Parathyroid adenoma (tissue), 2 donors: ENCODE measurements around the gene MPPED1.

Source experiments
- H2AFZ ChIP-seq: fragments of 300-600 bp; sonication (generic); one replicate; pipeline ENCODE4 v1.7.0; 2017; ENCODE audit warnings: antibody characterized with exemption, mild to moderate bottlenecking
- H3K27ac ChIP-seq: fragments of 300-600 bp; sonication (generic); one replicate; pipeline ENCODE4 v1.7.0; 2017
- H3K27me3 ChIP-seq: fragments of 300-600 bp; sonication (generic); one replicate; pipeline ENCODE4 v1.7.0; 2017; ENCODE audit warnings: low read length; ENCODE audit not compliant: control insufficient read depth, insufficient read depth
- H3K36me3 ChIP-seq: fragments of 300-600 bp; sonication (generic); one replicate; pipeline ENCODE4 v1.7.0; 2017; ENCODE audit warnings: low read length; ENCODE audit not compliant: control insufficient read depth, insufficient read depth
- H3K4me1 ChIP-seq: fragments of 300-600 bp; sonication (generic); one replicate; pipeline ENCODE4 v1.7.0; 2017; ENCODE audit warnings: control low read depth
- H3K4me2 ChIP-seq: fragments of 300-600 bp; sonication (generic); one replicate; pipeline ENCODE4 v1.7.0; 2017; ENCODE audit warnings: low read length
- H3K4me3 ChIP-seq: fragments of 300-600 bp; sonication (generic); one replicate; pipeline ENCODE4 v1.7.0; 2017; ENCODE audit warnings: low read depth, low read length
- H3K79me2 ChIP-seq: fragments of 300-600 bp; sonication (generic); one replicate; pipeline ENCODE4 v1.7.0; 2017; ENCODE audit warnings: control low read depth
- H3K9ac ChIP-seq: fragments of 300-600 bp; sonication (generic); one replicate; pipeline ENCODE4 v1.7.0; 2017; ENCODE audit warnings: mild to moderate bottlenecking
- H3K9me3 ChIP-seq: fragments of 300-600 bp; sonication (generic); one replicate; pipeline ENCODE4 v1.7.0; 2017; ENCODE audit warnings: low read length; ENCODE audit not compliant: control insufficient read depth
- CTCF ChIP-seq: fragments of 300-600 bp; sonication (generic); IDR thresholded peaks from one replicate; pipeline ENCODE4 v1.7.0; 2017; ENCODE audit warnings: antibody characterized with exemption, mild to moderate bottlenecking
- donor health status: primary hyperparathyroidism.

Gene MPPED1

DNA sequence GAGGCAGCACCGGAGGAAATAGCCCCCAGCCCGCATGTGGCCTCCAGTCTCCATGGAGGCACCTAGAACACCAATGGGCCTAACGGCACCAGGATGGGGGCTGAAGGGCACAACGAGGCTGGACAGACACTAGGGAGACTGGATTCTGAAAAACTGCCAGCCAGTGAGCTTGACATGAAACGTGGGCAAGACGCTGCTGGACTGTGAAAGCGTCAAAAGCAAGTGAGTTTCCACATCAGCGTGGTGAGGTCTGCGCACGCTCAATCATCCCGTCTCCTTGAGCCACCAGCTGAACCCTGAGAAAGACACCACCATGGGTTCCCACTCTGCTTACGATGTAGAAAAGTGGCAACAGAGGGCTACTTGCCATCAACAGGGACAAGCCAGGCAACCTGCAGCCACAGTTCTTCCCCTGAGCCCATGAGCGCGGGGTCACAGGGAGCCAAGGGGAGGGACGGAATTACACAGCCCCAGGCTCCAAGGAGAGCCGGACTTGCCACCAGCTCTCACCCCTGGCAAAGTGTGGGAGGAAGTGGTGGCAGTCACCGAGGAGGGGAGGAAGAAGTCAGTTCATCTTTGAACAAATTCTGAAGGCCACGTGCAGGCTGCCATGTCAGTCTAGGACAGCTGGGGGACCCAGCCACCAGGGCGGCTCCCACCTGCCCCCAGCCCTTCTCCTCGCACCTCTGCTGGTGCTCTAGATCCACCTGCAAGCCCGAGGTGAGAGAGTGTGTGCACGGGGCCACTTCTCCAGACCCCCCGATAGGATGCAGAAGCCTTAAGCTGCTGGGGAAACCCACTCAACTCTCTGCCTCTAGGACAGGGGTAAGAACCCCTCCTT is 131.1 kb downstream of the MPPED1 start:
- no peaks in the 10 kb centered on the region for H3K36me3 ChIP-seq
- H3K27ac ChIP-seq, result no peak overlapping the region
- H3K9me3 ChIP-seq, result no peaks in the 10 kb centered on the region
- no peaks in the 10 kb centered on the region for H3K4me1 ChIP-seq
- H3K9ac ChIP-seq, result no peak overlapping the region
- H3K4me2 ChIP-seq, result no peak overlapping the region
- no peaks in the 10 kb centered on the region for H3K79me2 ChIP-seq
- no peaks in the 10 kb centered on the region for H3K27me3 ChIP-seq
- TF ChIP-seq CTCF, result no peak
- H3K4me3 ChIP-seq, result no peak overlapping the region
- no peak overlapping the region for H2AFZ ChIP-seq

DNA sequence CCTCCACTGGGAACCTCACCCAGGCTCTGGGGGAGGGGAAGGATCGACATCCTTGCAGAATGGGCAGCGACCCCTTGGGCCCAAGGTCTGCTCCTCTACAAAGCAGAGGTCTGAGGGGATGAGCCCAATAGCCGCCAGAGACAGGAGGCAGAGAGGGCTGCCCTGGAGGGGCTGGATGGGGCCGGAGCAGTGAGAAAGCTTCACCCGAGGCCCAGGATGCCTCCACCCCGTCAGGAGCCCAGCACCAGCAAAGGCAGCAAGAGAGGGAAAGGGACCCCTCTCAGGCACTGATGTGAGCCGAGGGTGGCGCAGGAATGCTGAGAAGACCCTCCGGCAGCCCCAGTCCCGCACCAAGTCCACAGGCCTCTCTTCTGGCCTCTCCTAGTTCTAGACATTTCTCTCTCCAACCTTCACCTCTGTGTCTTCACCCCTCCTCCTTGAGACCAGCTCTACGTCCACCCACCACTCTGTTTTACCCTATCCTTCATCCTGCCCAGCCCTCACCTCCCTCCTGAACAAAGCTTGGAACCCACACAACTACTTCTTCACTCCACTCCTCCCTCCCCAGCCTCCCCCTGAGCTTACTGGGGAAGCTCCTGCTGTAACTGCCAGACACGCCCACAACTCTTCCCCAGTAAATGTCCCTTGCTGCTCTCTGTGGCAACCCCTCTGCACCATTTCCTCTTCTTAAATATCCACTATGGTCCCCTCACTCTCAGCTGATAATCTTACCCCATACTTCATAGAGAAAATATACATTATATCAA is 131.9 kb downstream of the MPPED1 start:
- no peak overlapping the region for H3K4me2 ChIP-seq
- TF ChIP-seq CTCF, result no peak

GRCh38 chr22:43544289-43544673 is 132.5 kb downstream of the MPPED1 start:
- H3K4me1 ChIP-seq, result no peaks in the 10 kb centered on the region
- TF ChIP-seq CTCF, result no peak
- H3K79me2 ChIP-seq, result no peaks in the 10 kb centered on the region
- H3K27ac ChIP-seq, result no peak overlapping the region
- no peak overlapping the region for H3K4me3 ChIP-seq
- no peaks in the 10 kb centered on the region for H3K36me3 ChIP-seq
- no peak overlapping the region for H3K4me2 ChIP-seq
- H3K9me3 ChIP-seq, result no peaks in the 10 kb centered on the region
- no peak overlapping the region for H2AFZ ChIP-seq
- H3K27me3 ChIP-seq, result no peaks in the 10 kb centered on the region
- no peak overlapping the region for H3K9ac ChIP-seq

More for the DNA sequence above, 131.9 kb downstream of the MPPED1 start:
- H3K9me3 ChIP-seq, result no peaks in the 10 kb centered on the region
- H3K36me3 ChIP-seq, result no peaks in the 10 kb centered on the region
- H3K27me3 ChIP-seq, result no peaks in the 10 kb centered on the region
- no peak overlapping the region for H3K4me3 ChIP-seq
- H3K27ac ChIP-seq, result no peak overlapping the region
- H2AFZ ChIP-seq, result no peak overlapping the region
- no peaks in the 10 kb centered on the region for H3K79me2 ChIP-seq
- H3K9ac ChIP-seq, result no peak overlapping the region
- H3K4me1 ChIP-seq, result no peaks in the 10 kb centered on the region

DNA sequence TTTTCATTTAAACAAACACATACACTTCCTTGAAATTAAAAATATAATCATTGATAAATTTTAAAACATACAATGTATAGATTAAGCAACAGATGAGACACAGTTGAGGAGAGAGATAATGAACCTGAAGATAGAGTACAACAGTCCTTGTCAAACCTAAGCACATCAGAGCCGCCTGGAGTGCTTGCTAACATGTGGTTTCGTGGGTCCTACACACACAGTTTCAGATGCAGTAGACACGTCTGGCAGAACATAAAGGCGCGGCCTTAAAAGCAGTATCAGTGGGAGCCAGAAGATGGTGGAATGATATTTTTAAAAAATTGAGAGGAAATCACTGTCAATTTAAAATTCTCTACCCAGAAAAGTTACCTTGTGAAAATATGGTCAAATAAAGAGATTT is 134.4 kb downstream of the MPPED1 start:
- Histone ChIP-seq H3K27ac (no peak overlapping the region), H3K4me1 (no peaks in the 10 kb centered on the region), H3K36me3 (no peaks in the 10 kb centered on the region), H3K9me3 (no peaks in the 10 kb centered on the region), H2AFZ (no peak overlapping the region), H3K27me3 (no peaks in the 10 kb centered on the region), H3K9ac (no peak overlapping the region), H3K4me3 (no peak overlapping the region), H3K79me2 (no peaks in the 10 kb centered on the region), H3K4me2 (no peak overlapping the region)
- no peak for TF ChIP-seq CTCF
